Smooth muscle cell (in vitro differentiated cells): ENCODE data around the gene SLC24A3. TPM values are rescaled to one million over a fixed set of nuclear protein-coding genes. Genes with fewer than 3 reads are reported as not detected.
A peak's percentile ranks its signal among the peaks of the same experiment; 100 is the strongest.

Experiments
- DNase-seq: peaks from one replicate; lab custom pipeline; 2025; ENCODE audit not compliant: unreplicated experiment; lab: John Stamatoyannopoulos, UW
- H2AFZ ChIP-seq: fragments of 200-600 bp; sonication (generic); 2 replicates; pipeline ENCODE4 v1.6.0; 2016; ENCODE audit warnings: antibody characterized with exemption, low read depth, mild to moderate bottlenecking
- H3F3A ChIP-seq: fragments of 200-600 bp; sonication (generic); 2 replicates; pipeline ENCODE4 v1.6.0; 2017; ENCODE audit warnings: antibody characterized with exemption, low read depth
- H3K27ac ChIP-seq: fragments of 200-600 bp; sonication (generic); 2 replicates; pipeline ENCODE4 v1.5.1; 2016; ENCODE audit warnings: low read depth, mild to moderate bottlenecking
- H3K27me3 ChIP-seq: fragments of 200-600 bp; sonication (generic); 2 replicates; pipeline ENCODE4 v1.6.1; 2016; ENCODE audit warnings: low read depth, mild to moderate bottlenecking
- H3K36me3 ChIP-seq: fragments of 200-600 bp; sonication (generic); 2 replicates; pipeline ENCODE4 v1.5.1; 2016; ENCODE audit warnings: low read depth
- H3K4me1 ChIP-seq: fragments of 200-600 bp; sonication (generic); 2 replicates; pipeline ENCODE4 v1.5.1; 2016; ENCODE audit warnings: low read depth
- H3K4me2 ChIP-seq: fragments of 200-600 bp; sonication (generic); 2 replicates; pipeline ENCODE4 v1.6.0; 2016; ENCODE audit warnings: mild to moderate bottlenecking
- H3K4me3 ChIP-seq: fragments of 200-600 bp; sonication (generic); 2 replicates; pipeline ENCODE4 v1.5.1; 2016; ENCODE audit warnings: mild to moderate bottlenecking
- H3K79me2 ChIP-seq: fragments of 200-600 bp; sonication (generic); 2 replicates; pipeline ENCODE4 v1.6.0; 2016; ENCODE audit warnings: low read depth, mild to moderate bottlenecking
- H3K9ac ChIP-seq: fragments of 200-600 bp; sonication (generic); 2 replicates; pipeline ENCODE4 v1.6.0; 2016; ENCODE audit warnings: low read depth
- H3K9me3 ChIP-seq: fragments of 200-600 bp; sonication (generic); replicated peaks from 2 replicates; pipeline ENCODE4 v1.5.1; 2016; ENCODE audit warnings: low read depth
- H4K20me1 ChIP-seq: fragments of 200-600 bp; sonication (generic); 2 replicates; pipeline ENCODE4 v1.6.0; 2016; ENCODE audit warnings: low read depth
- CTCF ChIP-seq: fragments of 200-600 bp; sonication (generic); IDR thresholded peaks from 2 replicates; pipeline ENCODE4 v1.5.1; 2017; ENCODE audit warnings: borderline replicate concordance, mild to moderate bottlenecking, antibody characterized with exemption; ENCODE audit not compliant: insufficient read depth, poor library complexity, severe bottlenecking
- WGBS: methylation state at CpG from one replicate; pipeline ENCODE4 v1.1.7; 2016; ENCODE audit warnings: low lambda C conversion rate; 5-methylcytosine and 5-hydroxymethylcytosine counted together
- polyA plus RNA-seq: library from polyadenylated mRNA; unstranded; fragments of >200 nt; fragmentation: Nextera tagmentation; extraction: Ambion mirVana; gene quantifications from 2 replicates; pipeline ENCODE4 v1.2.1, GENCODE V29; 2016
- total RNA-seq: library from RNA; depleted of rRNA; stranded (reverse); fragments of >200 nt; gene quantifications from 2 replicates; pipeline ENCODE4 v1.2.3, GENCODE V29; 2014

The SLC24A3 gene
- total and polyA plus RNA-seq, 2 experiments from 2014 or later, result 2.5 to 3.2 TPM

DNA sequence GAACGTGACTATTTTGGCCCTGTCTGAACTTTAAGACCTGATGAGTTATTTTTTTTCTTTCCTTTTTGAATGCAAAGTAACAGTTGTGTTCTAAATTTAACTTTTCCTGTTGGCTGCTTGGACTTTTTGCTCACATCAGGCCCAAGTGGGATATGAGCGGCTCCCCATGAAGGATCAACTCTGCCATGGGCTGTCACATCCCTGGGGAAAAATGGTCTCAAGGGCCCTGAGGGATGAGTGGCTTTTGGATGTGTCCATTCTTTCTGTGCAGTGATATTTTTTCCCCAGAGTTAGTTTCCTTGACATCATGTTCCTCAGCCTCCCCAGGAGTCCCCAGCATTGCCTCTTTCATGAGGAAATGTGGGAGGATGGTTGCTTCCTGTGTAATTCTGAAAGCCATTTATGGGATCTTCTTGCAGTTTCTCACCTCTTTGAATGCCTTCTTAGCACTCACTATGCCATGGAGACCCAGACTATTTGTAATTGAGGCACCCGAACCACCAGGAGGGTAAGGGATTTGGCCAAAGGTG, 92.5 kb downstream of the SLC24A3 start:
- WGBS, result 91% methylated on average over 3 of the region's 3 CpGs
- Histone ChIP-seq H3K9ac (no peak overlapping the region), H3F3A (no peaks in the 10 kb centered on the region), H3K4me2 (no peak overlapping the region), H3K36me3 (no peaks in the 10 kb centered on the region), H4K20me1 (no peaks in the 10 kb centered on the region), H3K4me1 (no peaks in the 10 kb centered on the region), H3K27me3 (no peaks in the 10 kb centered on the region), H3K79me2 (no peaks in the 10 kb centered on the region), H3K9me3 (no peaks in the 10 kb centered on the region), H3K4me3 (no peak overlapping the region), H2AFZ (no peak overlapping the region), H3K27ac (no peak overlapping the region)
- no peak for TF ChIP-seq CTCF
- DNase-seq, result no peak

- no peaks in the 10 kb centered on the region for H4K20me1 ChIP-seq
- no peaks in the 10 kb centered on the region for H3K36me3 ChIP-seq
- no peak overlapping the region for H3K4me3 ChIP-seq
- 96% methylated on average over 3 of the region's 3 CpGs for WGBS
- H3K79me2 ChIP-seq, result no peaks in the 10 kb centered on the region
- H3K4me2 ChIP-seq, result no peak overlapping the region
- H3K9ac ChIP-seq, result no peak overlapping the region
- no peaks in the 10 kb centered on the region for H3K27me3 ChIP-seq
- H3K4me1 ChIP-seq, result no peaks in the 10 kb centered on the region
- no peaks in the 10 kb centered on the region for H3F3A ChIP-seq
- no peak for DNase-seq
- no peak overlapping the region for H2AFZ ChIP-seq
- H3K27ac ChIP-seq, result no peak overlapping the region
- TF ChIP-seq CTCF, result no peak
- H3K9me3 ChIP-seq, result no peaks in the 10 kb centered on the region
Observed at GRCh38 chr20:19308146-19308545, 95.7 kb downstream of the SLC24A3 start.

- Histone ChIP-seq H3K4me2 (no peak overlapping the region), H3K27me3 (no peaks in the 10 kb centered on the region), H3K4me3 (no peak overlapping the region), H3K27ac (no peak overlapping the region), H3K79me2 (no peaks in the 10 kb centered on the region), H3K36me3 (no peaks in the 10 kb centered on the region), H3K9me3 (no peaks in the 10 kb centered on the region), H2AFZ (no peak overlapping the region), H3F3A (no peaks in the 10 kb centered on the region), H3K9ac (no peak overlapping the region), H3K4me1 (no peaks in the 10 kb centered on the region), H4K20me1 (no peaks in the 10 kb centered on the region)
- no peak for TF ChIP-seq CTCF
- WGBS, result 96% methylated on average over 2 of the region's 2 CpGs
- no peak for DNase-seq
Observed at GRCh38 chr20:19310541-19310940, 98.1 kb downstream of the SLC24A3 start.

DNA sequence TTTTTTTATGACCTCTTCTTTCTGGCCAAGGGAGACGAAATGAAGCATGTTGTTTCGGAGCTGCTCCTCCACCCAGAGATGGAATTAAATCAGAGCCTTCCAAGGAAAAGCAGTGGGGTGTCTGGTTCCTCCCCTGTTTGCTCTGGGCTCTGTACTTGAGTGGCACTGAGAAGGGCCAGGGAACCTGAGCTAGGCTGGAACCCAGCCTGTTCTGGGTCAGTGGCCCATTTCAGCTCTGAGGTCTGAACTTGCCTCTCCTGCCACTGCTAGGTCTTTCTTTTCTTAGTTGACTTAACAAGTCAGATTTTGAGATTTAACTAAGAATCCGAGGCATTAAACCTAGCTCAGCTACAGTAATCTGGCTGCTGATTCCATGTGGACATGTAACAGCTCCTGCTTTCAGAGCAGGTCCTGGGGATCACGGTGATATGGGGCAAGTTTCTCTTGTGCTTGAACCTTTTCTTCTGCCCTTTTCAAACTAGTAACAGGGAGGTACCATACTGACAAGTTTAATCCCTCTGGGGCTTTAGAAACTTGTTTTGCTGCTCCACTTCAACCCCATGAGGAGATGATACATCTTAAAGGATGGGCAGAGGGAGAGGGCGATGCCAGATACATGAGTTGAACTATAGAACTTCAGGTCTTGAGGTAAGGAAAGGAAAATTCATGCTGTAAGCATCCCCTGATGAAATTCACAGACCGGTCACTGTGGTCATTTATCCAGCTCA, 101.1 kb downstream of the SLC24A3 start:
- no peak for TF ChIP-seq CTCF
- Histone ChIP-seq H3K4me2 (no peak overlapping the region), H3K27ac (peak overlapping the region; percentile 51), H3F3A (no peaks in the 10 kb centered on the region), H2AFZ (no peak overlapping the region), H3K4me3 (no peak overlapping the region), H3K27me3 (no peaks in the 10 kb centered on the region), H3K4me1 (no peaks in the 10 kb centered on the region), H3K36me3 (no peaks in the 10 kb centered on the region), H3K79me2 (no peaks in the 10 kb centered on the region), H4K20me1 (no peaks in the 10 kb centered on the region), H3K9ac (no peak overlapping the region), H3K9me3 (no peaks in the 10 kb centered on the region)
- 85% methylated on average over 6 of the region's 6 CpGs for WGBS
- no peak for DNase-seq
